WTC11 (cell line): Measurements from ENCODE around the gene ZNF521.

Source experiments
- AFF4 ChIP-seq: sonication (generic); formaldehyde crosslinking; IDR thresholded peaks from 2 replicates; pipeline ENCODE4 v1.8.1; 2023; ENCODE audit warnings: mild to moderate bottlenecking, missing genetic modification reagents, borderline replicate concordance
- ARID4B ChIP-seq: sonication (generic); formaldehyde crosslinking; IDR thresholded peaks from 2 replicates; pipeline ENCODE4 v1.8.0; 2023; ENCODE audit warnings: missing genetic modification reagents, mild to moderate bottlenecking, borderline replicate concordance
- CREB1 ChIP-seq: sonication (generic); formaldehyde crosslinking; IDR thresholded peaks from 2 replicates; pipeline ENCODE4 v1.8.0; 2023; ENCODE audit warnings: mild to moderate bottlenecking, missing genetic modification reagents
- CTCF ChIP-seq: fragments of 200-600 bp; IDR thresholded peaks from 2 replicates; pipeline ENCODE4 v1.8.0; 2022; ENCODE audit warnings: antibody characterized with exemption
- ERG ChIP-seq: fragments of 250-450 bp; sonication (Bioruptor Pico); IDR thresholded peaks from 2 replicates; pipeline ENCODE4 v1.8.0; 2021; ENCODE audit warnings: mild to moderate bottlenecking
- ETV6 ChIP-seq: sonication (generic); formaldehyde crosslinking; IDR thresholded peaks from 2 replicates; pipeline ENCODE4 v1.8.1; 2022; ENCODE audit warnings: mild to moderate bottlenecking, missing genetic modification reagents
- FOXJ3 ChIP-seq: sonication (generic); formaldehyde crosslinking; IDR thresholded peaks from 2 replicates; pipeline ENCODE4 v1.9.0; 2021; ENCODE audit warnings: missing genetic modification reagents, mild to moderate bottlenecking, borderline replicate concordance
- MYBL2 ChIP-seq: sonication (generic); formaldehyde crosslinking; IDR thresholded peaks from 2 replicates; pipeline ENCODE4 v1.8.1; 2023; ENCODE audit warnings: mild to moderate bottlenecking, moderate library complexity, missing genetic modification reagents
- SMAD3 ChIP-seq: sonication (generic); formaldehyde crosslinking; IDR thresholded peaks from 2 replicates; pipeline ENCODE4 v1.8.0; 2022; ENCODE audit warnings: missing genetic modification reagents, mild to moderate bottlenecking, borderline replicate concordance
- TEAD4 ChIP-seq: sonication (generic); formaldehyde crosslinking; IDR thresholded peaks from 2 replicates; pipeline ENCODE4 v1.8.0; 2022; ENCODE audit warnings: mild to moderate bottlenecking, missing genetic modification reagents
- ZNF138 ChIP-seq: sonication (generic); formaldehyde crosslinking; conservative IDR thresholded peaks from 2 replicates; pipeline ENCODE4 v1.8.1; 2022; ENCODE audit warnings: mild to moderate bottlenecking, moderate library complexity, missing genetic modification reagents
- ZNF232 ChIP-seq: sonication (generic); formaldehyde crosslinking; IDR thresholded peaks from 2 replicates; pipeline ENCODE4 v1.8.0; 2022; ENCODE audit warnings: mild to moderate bottlenecking, missing genetic modification reagents
- ZNF423 ChIP-seq: fragments of 250-450 bp; sonication (Bioruptor Pico); IDR thresholded peaks from 2 replicates; pipeline ENCODE4 v2.1.2; 2022; ENCODE audit warnings: mild to moderate bottlenecking, moderate library complexity

GRCh38 chr18:25282896-25283703, 68.9 kb downstream of the ZNF521 start:
- TF ChIP-seq ARID4B (CRISPR knock-in tag) (no peak), TEAD4 (CRISPR knock-in tag) (no peak), SMAD3 (CRISPR knock-in tag) (no peak), ZNF138 (no peak), ERG (CRISPR knock-in tag) (no peak), CTCF (no peak), CREB1 (no peak), ETV6 (CRISPR knock-in tag) (no peak), ZNF232 (no peak), FOXJ3 (no peak), MYBL2 (no peak), ZNF423 (CRISPR knock-in tag) (no peak), AFF4 (CRISPR knock-in tag) (no peak)
